ENCODE data around the gene FAM174C.

Gene FAM174C

GRCh38 chr19:1261798-1262622, 13.3 kb upstream of the FAM174C start:
- no peak for DNase-seq (ENCODE audit: low read depth in 2 of 2)

GRCh38 chr19:1262623-1263123, 12.7 kb upstream of the FAM174C start:
- DNase-seq (ENCODE audit: low read depth in 2 of 2), result no peak

GRCh38 chr19:1263188-1263587, 12.1 kb upstream of the FAM174C start:
- no peak for DNase-seq (ENCODE audit: low read depth in 2 of 2)

GRCh38 chr19:1264801-1265614, 10.3 kb upstream of the FAM174C start:
- no peak for DNase-seq (ENCODE audit: low read depth in 2 of 2)

GRCh38 chr19:1265615-1266128, 9.7 kb upstream of the FAM174C start:
- DNase-seq (ENCODE audit: low read depth in 2 of 2), result peak in 1 of 2 donors; percentile 27

- DNase-seq (ENCODE audit: low read depth in 2 of 2), result peak; percentile 69 to 78
Observed at GRCh38 chr19:1266129-1266915, 9.0 kb upstream of the FAM174C start.

- peak in 1 of 2 donors; percentile 61 for DNase-seq (ENCODE audit: low read depth in 2 of 2)
Observed at GRCh38 chr19:1266916-1267476, 8.3 kb upstream of the FAM174C start.

- DNase-seq (ENCODE audit: low read depth in 2 of 2), result no peak
Observed at GRCh38 chr19:1267477-1268225, 7.7 kb upstream of the FAM174C start.

- no peak for DNase-seq (ENCODE audit: low read depth in 2 of 2)
Observed at GRCh38 chr19:1268226-1269064, 6.9 kb upstream of the FAM174C start.

- DNase-seq (ENCODE audit: low read depth in 2 of 2), result peak; percentile 98 to 99
Observed at GRCh38 chr19:1269065-1269477, 6.3 kb upstream of the FAM174C start, which contains the start of gene CIRBP. Gene CIRBP (plus strand): TSS chr19:1269332. CDS start chr19:1270934, 1,602 bp downstream.

- DNase-seq (ENCODE audit: low read depth in 2 of 2), result peak; percentile 77 to 80
Observed at GRCh38 chr19:1269478-1270212, 5.7 kb upstream of the FAM174C start.

- DNase-seq (ENCODE audit: low read depth in 2 of 2), result no peak
Observed at GRCh38 chr19:1270213-1270853, 5.0 kb upstream of the FAM174C start.

- DNase-seq (ENCODE audit: low read depth in 2 of 2), result no peak
Observed at GRCh38 chr19:1270854-1271527, 4.3 kb upstream of the FAM174C start.

GRCh38 chr19:1271528-1272422, 3.6 kb upstream of the FAM174C start:
- DNase-seq (ENCODE audit: low read depth in 2 of 2), result no peak

- no peak for DNase-seq (ENCODE audit: low read depth in 2 of 2)
Observed at GRCh38 chr19:1272423-1273262, 2.7 kb upstream of the FAM174C start.
